Activated T-cell treated with anti-CD3 and anti-CD28 coated beads for 1 hour (primary cell): ENCODE data around the gene GC.
"Not testable (repeated sequence)": the region's sequence is repeated elsewhere in the genome, so short reads cannot be mapped to it uniquely, and the experiment has no call there.

Source experiments
- DNase-seq: peaks from one replicate; pipeline ENCODE4 v3.0.0-alpha.2; 2020; ENCODE audit warnings: low read depth

Gene GC

GRCh38 chr4:71765821-71766383 lies 18.0 kb downstream of the GC start:
- DNase-seq: no peak

GRCh38 chr4:71765350-71765749 lies 18.5 kb downstream of the GC start:
- no peak for DNase-seq

GRCh38 chr4:71752383-71753042 lies 31.4 kb downstream of the GC start:
- DNase-seq: no peak

GRCh38 chr4:71749008-71749594 lies 34.8 kb downstream of the GC start:
- no peak for DNase-seq

- DNase-seq: no peak
These were observed 37.5 kb downstream of the GC start for GRCh38 chr4:71746379-71746778.

GRCh38 chr4:71738782-71739181 lies 45.1 kb downstream of the GC start:
- not testable (repeated sequence) for DNase-seq

GRCh38 chr4:71732706-71733105 lies 51.2 kb downstream of the GC start:
- DNase-seq: no peak

- no peak for DNase-seq
These were observed 51.8 kb downstream of the GC start for GRCh38 chr4:71732066-71732465.

GRCh38 chr4:71729856-71730255 lies 54.0 kb downstream of the GC start:
- no peak for DNase-seq

- DNase-seq: no peak
These were observed 70.2 kb downstream of the GC start for GRCh38 chr4:71713611-71714203.

- DNase-seq: no peak
These were observed 71.9 kb downstream of the GC start for GRCh38 chr4:71711985-71712348.

- no peak for DNase-seq
These were observed 72.6 kb downstream of the GC start for GRCh38 chr4:71711044-71711984.

GRCh38 chr4:71709961-71710360 lies 73.9 kb downstream of the GC start:
- DNase-seq: no peak

GRCh38 chr4:71698141-71698540 lies 85.7 kb downstream of the GC start:
- DNase-seq: no peak

- DNase-seq: no peak
These were observed 86.8 kb downstream of the GC start for GRCh38 chr4:71697031-71697430.

- no peak for DNase-seq
These were observed 88.9 kb downstream of the GC start for GRCh38 chr4:71694961-71695360.

- no peak for DNase-seq
These were observed 90.9 kb downstream of the GC start for GRCh38 chr4:71692963-71693362.

- no peak for DNase-seq
These were observed 91.7 kb downstream of the GC start for GRCh38 chr4:71692198-71692597.
